Esophagus squamous epithelium (tissue), 5 donors: ENCODE data around the gene SH3PXD2B. TPM values are rescaled to one million over a fixed set of nuclear protein-coding genes. Genes with fewer than 3 reads are reported as not detected.

Source experiments
- DNase-seq: peaks from one replicate; lab custom pipeline; 2025; lab: John Stamatoyannopoulos, UW
- H3K27ac ChIP-seq, 4 donors: fragments of 200-600 bp; sonication (generic); one replicate each; pipeline ENCODE4 v1.5.1; 2016 to 2019; ENCODE audit warnings: mild to moderate bottlenecking in 1 of 4
- H3K27me3 ChIP-seq, 4 donors: fragments of 200-600 bp; sonication (generic); 1 replicate in 3 of 4; 2 replicates in 1 of 4; pipeline versions ENCODE4 v1.5.1 to v1.6.0; 2017 to 2021; ENCODE audit warnings: antibody characterized with exemption in 1 of 4
- H3K36me3 ChIP-seq, 3 donors: fragments of 200-600 bp; sonication (generic); one replicate each; pipeline ENCODE4 v1.5.1; 2016 to 2019
- H3K4me1 ChIP-seq, 3 donors: fragments of 200-600 bp; sonication (generic); one replicate each; pipeline ENCODE4 v1.5.1; 2017 to 2019
- H3K4me3 ChIP-seq, 4 donors: fragments of 200-600 bp; sonication (generic); 1 replicate in 3 of 4; 2 replicates in 1 of 4; pipeline ENCODE4 v1.5.1; 2016 to 2019; ENCODE audit warnings: mild to moderate bottlenecking in 2 of 4, moderate library complexity in 1 of 4
- H3K9me3 ChIP-seq, 3 donors: fragments of 200-600 bp; sonication (generic); one replicate each; pipeline ENCODE4 v1.5.1; 2016 to 2019
- POLR2A ChIP-seq, 4 donors: fragments of 450-650 bp; IDR thresholded peaks; one replicate each; pipeline ENCODE4 v1.6.1; 2017; ENCODE audit warnings: antibody characterized with exemption in 4 of 4, mild to moderate bottlenecking in 4 of 4, moderate library complexity in 3 of 4
- WGBS, 2 donors: methylation state at CpG; one replicate each; pipeline ENCODE4 v1.1.5; 2018; 5-methylcytosine and 5-hydroxymethylcytosine counted together
- intact Hi-C: fragments of 100-400 bp; cut with DNase I; formaldehyde crosslinking; loops from one replicate; pipeline ENCODE4 v1.15.0; 2022
- total RNA-seq, 4 donors: library from RNA; depleted of rRNA; stranded (reverse); fragments of >200 nt; gene quantifications; one replicate each; pipeline ENCODE4 v1.1.0, GENCODE V29; 2016
- TF ChIP-seq, protein P1 (sequence below), 6 experiments: fragments of 450-650 bp in 4 of 6; fragments of 200-600 bp in 2 of 6; sonication (generic) in 2 of 6; IDR thresholded peaks; one replicate each; pipeline ENCODE4 v1.5.1; 2016 to 2019; ENCODE audit warnings: antibody characterized with exemption in 6 of 6, mild to moderate bottlenecking in 4 of 6, moderate library complexity in 4 of 6
- donor health status: DM: yes; HTN: yes; CAD: no.

Gene SH3PXD2B
- total RNA-seq, 4 donors from 2014 or later, result 7.1 to 22.1 (median 13.8) TPM

DNA sequence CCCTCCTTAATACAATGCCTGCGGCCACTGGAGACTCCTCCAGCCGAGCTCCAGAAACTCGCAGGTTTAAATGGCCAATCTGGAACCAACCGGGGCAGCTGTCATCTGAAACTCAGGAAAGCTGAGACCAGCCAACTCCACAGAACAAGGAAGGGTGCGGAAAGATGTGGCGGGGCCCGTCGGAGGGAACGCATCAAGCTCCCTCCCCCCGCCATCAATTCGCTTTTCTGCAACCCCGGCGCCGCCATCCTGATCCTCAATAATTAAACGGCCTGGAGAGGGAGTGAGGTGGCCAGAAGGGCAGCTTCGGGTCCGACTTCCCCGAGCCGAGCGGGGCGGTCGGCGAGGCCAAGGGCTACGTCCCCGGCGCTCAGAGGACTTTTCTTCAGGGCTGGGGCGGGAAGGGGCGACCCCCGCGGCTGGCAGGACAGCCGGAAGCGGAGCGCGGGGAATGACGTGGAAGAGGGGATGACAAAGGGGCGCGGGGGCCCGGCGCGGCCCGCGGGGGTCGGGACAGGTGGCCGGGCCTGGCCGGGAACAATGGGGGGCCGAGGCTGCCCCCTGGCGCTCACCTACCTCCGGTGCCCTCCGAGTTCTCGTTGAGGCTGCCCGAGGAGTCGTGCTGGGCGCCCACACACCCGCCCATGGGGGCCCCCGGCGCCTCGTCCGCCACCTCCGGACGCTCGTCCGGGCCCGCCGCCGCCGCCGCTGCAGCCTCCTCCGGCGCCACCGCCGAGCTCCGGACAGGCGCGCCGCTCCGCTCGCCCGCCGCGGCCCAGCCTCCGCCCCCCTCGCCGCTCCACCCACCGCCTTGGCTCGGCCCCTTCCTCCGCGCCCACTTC is 171.1 kb downstream of the SH3PXD2B start, which contains the start of gene UBTD2:
TSS of gene UBTD2 (minus strand) at position 745 of the 842 bp plus-strand sequence. CDS start at position 646, 99 bp downstream.
- 1 to 3% methylated on average over 6 to 27 of the region's 87 CpGs for WGBS, 2 donors
- Histone ChIP-seq H3K27me3 (no peaks in the 10 kb centered on the region), H3K4me3 (peak within 1 kb of the TSS; percentile 72 to 99 (median 96)), H3K36me3 (no peaks in the 10 kb centered on the region), H3K4me1 (peaks cover 6 to 48% (median 16%) of the 10 kb centered on the region in 3 donors), H3K27ac (peak within 1 kb of the TSS; percentile 92 to 99 (median 94)), H3K9me3 (no peaks in the 10 kb centered on the region)
- TF ChIP-seq POLR2A (IDR thresholded peaks at IDR 0.05), result peak in 2 of 4 donors; percentile 46 to 54
- TF ChIP-seq, protein P1, sequence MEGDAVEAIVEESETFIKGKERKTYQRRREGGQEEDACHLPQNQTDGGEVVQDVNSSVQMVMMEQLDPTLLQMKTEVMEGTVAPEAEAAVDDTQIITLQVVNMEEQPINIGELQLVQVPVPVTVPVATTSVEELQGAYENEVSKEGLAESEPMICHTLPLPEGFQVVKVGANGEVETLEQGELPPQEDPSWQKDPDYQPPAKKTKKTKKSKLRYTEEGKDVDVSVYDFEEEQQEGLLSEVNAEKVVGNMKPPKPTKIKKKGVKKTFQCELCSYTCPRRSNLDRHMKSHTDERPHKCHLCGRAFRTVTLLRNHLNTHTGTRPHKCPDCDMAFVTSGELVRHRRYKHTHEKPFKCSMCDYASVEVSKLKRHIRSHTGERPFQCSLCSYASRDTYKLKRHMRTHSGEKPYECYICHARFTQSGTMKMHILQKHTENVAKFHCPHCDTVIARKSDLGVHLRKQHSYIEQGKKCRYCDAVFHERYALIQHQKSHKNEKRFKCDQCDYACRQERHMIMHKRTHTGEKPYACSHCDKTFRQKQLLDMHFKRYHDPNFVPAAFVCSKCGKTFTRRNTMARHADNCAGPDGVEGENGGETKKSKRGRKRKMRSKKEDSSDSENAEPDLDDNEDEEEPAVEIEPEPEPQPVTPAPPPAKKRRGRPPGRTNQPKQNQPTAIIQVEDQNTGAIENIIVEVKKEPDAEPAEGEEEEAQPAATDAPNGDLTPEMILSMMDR (IDR thresholded peaks at IDR 0.05), result peak in 5 of 6 experiments; percentile 15 to 48 (median 34)
- no peak for DNase-seq
- intact Hi-C loops, result no loop called here

DNA sequence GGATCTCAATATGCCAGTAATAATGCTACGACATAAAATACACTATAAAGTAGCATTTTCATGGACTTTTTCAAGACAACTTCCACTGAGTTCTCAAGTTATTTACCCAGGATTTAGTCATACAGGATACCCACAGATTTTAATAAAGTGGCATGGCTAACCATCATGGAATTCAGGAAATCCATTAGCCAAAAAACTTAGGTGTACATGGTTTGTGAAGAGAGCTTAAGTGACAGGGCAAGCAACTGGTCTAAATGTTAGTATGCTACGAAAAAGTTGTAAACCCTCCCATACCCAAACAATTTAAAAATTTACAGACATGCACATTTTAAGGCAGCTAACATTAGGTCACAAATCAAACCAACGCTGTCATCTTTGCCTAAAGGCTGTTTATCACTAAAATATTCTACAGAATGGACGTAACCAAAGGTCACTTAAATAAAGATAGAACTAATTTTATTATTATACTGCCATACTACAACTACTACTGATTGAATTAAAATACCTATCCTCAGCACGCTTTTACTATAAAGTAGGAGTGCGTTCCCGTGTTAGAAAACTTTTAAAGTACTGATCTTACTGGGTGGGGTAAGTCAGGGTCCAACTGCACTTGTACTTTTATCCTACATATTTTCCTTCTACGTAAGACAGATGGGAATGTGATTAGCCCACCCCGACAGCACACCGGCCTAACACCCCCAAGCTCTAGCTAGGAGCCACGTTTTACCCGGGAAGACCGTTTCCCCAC is 171.9 kb downstream of the SH3PXD2B start:
- TF ChIP-seq, protein P1 (IDR thresholded peaks at IDR 0.05), result no peak
- no peak for TF ChIP-seq POLR2A (IDR thresholded peaks at IDR 0.05)
- Histone ChIP-seq H3K4me3 (peak overlapping the region; percentile 72 to 99 (median 96)), H3K27ac (peak overlapping the region; percentile 92 to 99 (median 94)), H3K9me3 (no peaks in the 10 kb centered on the region), H3K4me1 (peaks cover 6 to 48% (median 16%) of the 10 kb centered on the region in 3 donors), H3K27me3 (no peaks in the 10 kb centered on the region), H3K36me3 (no peaks in the 10 kb centered on the region)
- DNase-seq, result no peak
- intact Hi-C loops, result no loop called here
- WGBS, 2 donors, result 7 to 11% methylated on average over 11 to 13 of the region's 13 CpGs

DNA sequence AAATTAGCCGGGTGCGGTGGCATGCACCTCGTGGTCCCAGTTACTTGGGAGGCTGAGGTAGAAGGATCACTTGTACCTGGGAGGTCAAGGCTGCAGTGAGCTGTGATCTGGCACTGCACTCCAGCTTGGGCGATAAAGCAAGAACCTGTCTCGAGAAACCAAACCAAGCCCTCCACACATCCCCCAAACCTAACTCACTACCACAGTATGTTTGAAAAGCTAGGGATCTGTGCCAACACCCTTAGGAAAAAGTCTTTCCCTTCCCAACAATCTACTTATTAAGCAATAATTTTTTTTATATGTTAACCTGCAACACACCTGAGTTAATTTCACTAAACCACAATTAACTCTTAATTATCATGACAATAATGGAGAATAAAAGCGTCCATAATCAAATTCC is 173.0 kb downstream of the SH3PXD2B start:
- H3K36me3 ChIP-seq, result no peaks in the 10 kb centered on the region
- peak overlapping the region in 2 of 4 donors; percentile 10 to 57 for H3K27ac ChIP-seq
- intact Hi-C loops, result no loop called here
- no peaks in the 10 kb centered on the region for H3K9me3 ChIP-seq
- no peak for DNase-seq
- peaks cover 6 to 53% (median 16%) of the 10 kb centered on the region in 3 donors for H3K4me1 ChIP-seq
- TF ChIP-seq POLR2A (IDR thresholded peaks at IDR 0.05), result no peak
- TF ChIP-seq, protein P1 (IDR thresholded peaks at IDR 0.05), result no peak
- WGBS, 2 donors, result 69 to 71% methylated on average over 6 of the region's 6 CpGs
- peak overlapping the region in 2 of 4 donors; percentile 98 to 99 for H3K4me3 ChIP-seq
- H3K27me3 ChIP-seq, result no peaks in the 10 kb centered on the region

DNA sequence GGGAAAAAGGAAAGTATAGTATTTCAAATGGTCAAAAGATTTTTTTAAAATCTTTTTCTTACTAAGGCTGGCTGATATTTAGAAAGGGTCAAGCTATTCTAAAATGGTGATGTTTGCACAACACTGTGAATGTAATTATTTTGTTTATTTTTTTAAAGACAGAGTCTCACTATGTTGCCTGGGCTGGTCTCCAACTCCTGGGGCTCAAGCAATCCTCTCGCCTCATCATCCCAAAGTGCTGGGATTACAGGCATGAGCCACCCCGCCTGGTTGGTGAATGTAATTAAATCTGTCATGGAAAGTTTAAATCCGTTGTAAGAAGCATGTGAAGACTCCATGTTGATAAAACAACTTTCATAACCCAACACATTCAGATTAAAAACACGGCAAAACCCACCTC is 173.4 kb downstream of the SH3PXD2B start:
- intact Hi-C loops, result no loop called here
- no peaks in the 10 kb centered on the region for H3K9me3 ChIP-seq
- H3K27ac ChIP-seq, result peak overlapping the region in 2 of 4 donors; percentile 10 to 57
- peak overlapping the region in 1 of 4 donors; percentile 98 for H3K4me3 ChIP-seq
- WGBS, 2 donors, result 53 to 54% methylated on average over 4 of the region's 4 CpGs
- TF ChIP-seq, protein P1 (IDR thresholded peaks at IDR 0.05), result no peak
- no peak for TF ChIP-seq POLR2A (IDR thresholded peaks at IDR 0.05)
- H3K27me3 ChIP-seq, result no peaks in the 10 kb centered on the region
- DNase-seq, result no peak
- no peaks in the 10 kb centered on the region for H3K36me3 ChIP-seq
- peaks cover 6 to 56% (median 16%) of the 10 kb centered on the region in 3 donors for H3K4me1 ChIP-seq
